GM18505 (cell line): ENCODE data around the gene COL6A2.

Experiments used
- ATAC-seq: cut with Tn5 transposase; IDR thresholded peaks from one replicate; pipeline ENCODE4 v1.9.1; 2021; ENCODE audit not compliant: unreplicated experiment
- POLR2A ChIP-seq: IDR thresholded peaks from 4 replicates; pipeline ENCODE4 v1.6.1; 2011; ENCODE audit warnings: borderline replicate concordance; ENCODE audit not compliant: insufficient read depth, insufficient read length; ENCODE audit errors: extremely low read depth

Gene COL6A2

DNA sequence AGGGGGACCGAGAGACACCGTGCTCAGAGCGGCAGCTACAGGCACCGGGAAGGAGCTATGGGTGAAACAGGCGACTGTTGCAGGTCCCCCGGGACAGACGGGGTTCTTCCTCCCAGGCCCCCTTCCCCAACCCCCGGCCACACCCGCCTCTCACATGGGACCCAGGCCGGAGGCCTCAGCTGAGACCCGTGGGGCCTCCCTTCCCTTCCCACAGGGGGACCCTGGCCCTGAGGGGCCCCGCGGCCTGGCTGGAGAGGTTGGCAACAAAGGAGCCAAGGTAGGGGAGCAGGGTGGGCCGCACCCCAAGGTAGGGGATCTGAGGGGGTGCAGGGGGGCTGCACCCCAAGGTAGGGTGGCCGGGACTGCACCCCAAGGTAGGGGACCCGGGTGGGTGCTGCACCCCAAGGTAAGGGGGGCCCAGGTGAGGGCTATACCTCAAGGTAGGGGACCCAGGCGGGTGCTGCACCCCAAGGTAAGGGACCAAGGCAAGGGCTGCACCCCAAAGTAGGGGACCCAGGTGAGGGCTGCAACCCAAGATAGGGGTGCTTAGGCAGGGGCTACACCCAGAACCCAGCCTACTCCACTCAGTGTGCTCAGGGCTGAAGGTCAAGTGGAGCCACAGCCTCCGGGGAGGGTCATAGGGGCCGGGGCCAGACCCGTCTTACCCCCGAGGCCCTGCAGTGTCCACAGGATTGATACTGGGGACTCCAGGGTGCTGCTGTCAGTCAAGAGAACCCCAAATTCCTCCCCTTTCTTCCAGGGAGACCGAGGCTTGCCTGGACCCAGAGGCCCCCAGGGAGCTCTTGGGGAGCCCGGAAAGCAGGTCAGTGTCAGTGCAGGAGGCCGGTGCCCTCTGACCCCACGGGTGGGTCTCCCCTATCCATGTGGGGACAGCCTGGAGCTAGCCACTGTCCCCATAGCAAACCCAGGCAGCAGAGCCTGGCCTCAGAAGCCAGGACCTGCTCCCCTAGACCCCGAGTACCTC, 22.7 kb downstream of the COL6A2 start:
- TF ChIP-seq POLR2A = no peak
- ATAC-seq = no peak

- no peak for TF ChIP-seq POLR2A
- ATAC-seq = no peak
Measured at GRCh38 chr21:46121286-46122221, 23.6 kb downstream of the COL6A2 start.

DNA sequence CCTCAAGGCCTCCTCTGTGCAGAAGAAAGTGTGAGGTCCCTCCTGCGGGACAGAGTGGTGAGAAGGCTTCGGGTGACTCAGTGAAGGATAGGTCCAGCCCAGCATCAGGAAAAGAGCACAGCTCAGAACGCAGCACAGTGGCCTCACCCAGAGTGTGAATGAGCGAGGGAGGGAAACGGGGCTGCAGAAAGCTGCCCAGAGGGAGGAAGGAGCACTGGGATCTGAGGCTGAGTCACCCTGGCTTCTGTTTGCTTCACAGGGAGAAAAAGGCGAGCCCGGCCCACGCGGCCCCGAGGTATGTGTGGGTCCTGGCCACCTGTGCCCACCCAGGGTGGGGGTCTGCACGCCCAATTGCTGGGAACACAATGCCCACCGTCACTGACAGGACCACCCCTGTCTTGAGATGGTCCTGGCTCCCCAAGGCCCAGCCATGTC, 24.3 kb downstream of the COL6A2 start:
- no peak for TF ChIP-seq POLR2A
- no peak for ATAC-seq

GRCh38 chr21:46122758-46123683, 25.1 kb downstream of the COL6A2 start:
- ATAC-seq = no peak
- TF ChIP-seq POLR2A = no peak

- TF ChIP-seq POLR2A = no peak
- no peak for ATAC-seq
Measured at GRCh38 chr21:46124083-46124925, 26.4 kb downstream of the COL6A2 start.

DNA sequence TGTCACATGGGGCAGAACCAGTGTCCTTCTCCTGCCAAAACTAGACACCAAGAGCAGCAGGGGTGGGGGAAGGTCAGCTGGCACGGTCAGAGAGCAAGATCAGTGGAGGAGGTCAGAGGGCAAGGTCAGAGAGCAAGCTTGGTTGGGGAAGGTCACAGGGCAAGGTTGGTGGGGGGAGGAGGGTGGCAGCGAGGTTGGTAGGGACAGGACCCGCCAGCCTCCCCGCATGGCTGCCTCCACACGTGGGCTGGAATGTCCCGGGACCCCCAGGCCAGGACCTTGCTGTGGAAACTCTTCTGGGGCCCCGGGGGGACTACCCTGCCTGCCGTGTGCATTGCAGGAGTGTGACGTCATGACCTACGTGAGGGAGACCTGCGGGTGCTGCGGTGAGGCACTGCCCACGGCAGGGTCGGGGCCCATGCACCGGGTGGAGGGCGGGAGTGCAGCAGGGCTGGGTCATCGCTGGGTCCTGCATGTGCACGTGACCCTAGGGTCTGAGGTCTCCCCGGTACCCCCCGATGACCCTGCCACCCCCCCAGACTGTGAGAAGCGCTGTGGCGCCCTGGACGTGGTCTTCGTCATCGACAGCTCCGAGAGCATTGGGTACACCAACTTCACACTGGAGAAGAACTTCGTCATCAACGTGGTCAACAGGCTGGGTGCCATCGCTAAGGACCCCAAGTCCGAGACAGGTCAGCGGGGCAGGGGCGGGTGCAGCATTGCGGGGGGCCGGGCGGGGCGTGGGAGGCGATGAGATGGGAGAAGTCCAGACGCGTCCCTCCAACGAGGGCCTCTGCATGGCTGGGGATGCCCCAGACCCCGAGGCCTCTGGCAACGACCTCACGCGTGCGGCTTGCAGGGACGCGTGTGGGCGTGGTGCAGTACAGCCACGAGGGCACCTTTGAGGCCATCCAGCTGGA, 27.3 kb downstream of the COL6A2 start:
- no peak for ATAC-seq
- TF ChIP-seq POLR2A = no peak

DNA sequence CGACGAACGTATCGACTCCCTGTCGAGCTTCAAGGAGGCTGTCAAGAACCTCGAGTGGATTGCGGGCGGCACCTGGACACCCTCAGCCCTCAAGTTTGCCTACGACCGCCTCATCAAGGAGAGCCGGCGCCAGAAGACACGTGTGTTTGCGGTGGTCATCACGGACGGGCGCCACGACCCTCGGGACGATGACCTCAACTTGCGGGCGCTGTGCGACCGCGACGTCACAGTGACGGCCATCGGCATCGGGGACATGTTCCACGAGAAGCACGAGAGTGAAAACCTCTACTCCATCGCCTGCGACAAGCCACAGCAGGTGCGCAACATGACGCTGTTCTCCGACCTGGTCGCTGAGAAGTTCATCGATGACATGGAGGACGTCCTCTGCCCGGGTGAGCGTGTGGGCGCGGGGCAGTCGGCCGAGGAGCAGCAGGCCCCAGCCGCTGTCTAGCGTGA, 28.0 kb downstream of the COL6A2 start:
- ATAC-seq = no peak
- no peak for TF ChIP-seq POLR2A

GRCh38 chr21:46126309-46127238, 28.7 kb downstream of the COL6A2 start:
- TF ChIP-seq POLR2A = no peak
- no peak for ATAC-seq

- no peak for TF ChIP-seq POLR2A
- no peak for ATAC-seq
Measured at GRCh38 chr21:46127239-46128105, 29.6 kb downstream of the COL6A2 start.
